Breast epithelium (tissue), 4 donors: ENCODE results near the gene CCDC15. TPM values are rescaled to one million over a fixed set of nuclear protein-coding genes. Genes with fewer than 3 reads are reported as not detected.

ENCODE experiments used
- DNase-seq, 2 donors: peaks; one replicate each; pipeline ENCODE4 v3.0.0-alpha.2; 2019; ENCODE audit warnings: low spot score in 2 of 2
- H3K27ac ChIP-seq, 2 donors: fragments of 200-600 bp; sonication (generic) in 1 of 2; one replicate each; pipeline ENCODE4 v1.5.1; 2016 to 2019; ENCODE audit warnings: mild to moderate bottlenecking in 1 of 2
- H3K27me3 ChIP-seq, 2 donors: fragments of 200-600 bp; sonication (generic) in 1 of 2; one replicate each; pipeline versions ENCODE4 v1.5.1 to v1.6.0; 2017 to 2019; ENCODE audit warnings: control low read depth in 1 of 2, mild to moderate bottlenecking in 1 of 2
- H3K36me3 ChIP-seq: fragments of 200-600 bp; one replicate; pipeline ENCODE4 v1.5.1; 2019
- H3K4me1 ChIP-seq, 2 donors: fragments of 200-600 bp; sonication (generic); one replicate each; pipeline ENCODE4 v1.5.1; 2016 to 2019; ENCODE audit warnings: control low read depth in 1 of 2
- H3K4me3 ChIP-seq, 3 donors: fragments of 200-600 bp; sonication (generic); 1 replicate in 2 of 3; 2 replicates in 1 of 3; pipeline ENCODE4 v1.5.1; 2016 to 2019; ENCODE audit warnings: mild to moderate bottlenecking in 3 of 3, moderate library complexity in 2 of 3
- H3K9me3 ChIP-seq, 2 donors: fragments of 200-600 bp; sonication (generic) in 1 of 2; one replicate each; pipeline ENCODE4 v1.5.1; 2016 to 2019; ENCODE audit warnings: control low read depth in 1 of 2
- POLR2A ChIP-seq: fragments of 450-650 bp; IDR thresholded peaks from one replicate; pipeline ENCODE4 v1.6.1; 2016; ENCODE audit warnings: antibody characterized with exemption, mild to moderate bottlenecking, moderate library complexity
- POLR2AphosphoS5 ChIP-seq, 3 donors: sonication (generic); formaldehyde crosslinking; IDR thresholded peaks; one replicate each; pipeline ENCODE4 v1.6.1; 2017; ENCODE audit warnings: antibody characterized with exemption in 3 of 3
- intact Hi-C: fragments of 100-400 bp; cut with DNase I; formaldehyde crosslinking; loops from one replicate; pipeline ENCODE4 v1.15.1; 2023; ENCODE audit warnings: low total_unique reads
- total RNA-seq, 3 donors: library from RNA; depleted of rRNA; stranded (reverse); fragments of >200 nt; gene quantifications; one replicate each; pipeline ENCODE4 v1.1.0, GENCODE V29; 2016
- TF ChIP-seq, protein P1 (sequence below), 3 donors: fragments of 450-650 bp; IDR thresholded peaks; one replicate each; pipeline ENCODE4 v1.5.1; 2016 to 2017; ENCODE audit warnings: antibody characterized with exemption in 3 of 3, mild to moderate bottlenecking in 3 of 3, moderate library complexity in 3 of 3

Gene CCDC15
- total RNA-seq, 3 donors from 2014 or later: 2.1 to 4.4 (median 2.6) TPM

DNA sequence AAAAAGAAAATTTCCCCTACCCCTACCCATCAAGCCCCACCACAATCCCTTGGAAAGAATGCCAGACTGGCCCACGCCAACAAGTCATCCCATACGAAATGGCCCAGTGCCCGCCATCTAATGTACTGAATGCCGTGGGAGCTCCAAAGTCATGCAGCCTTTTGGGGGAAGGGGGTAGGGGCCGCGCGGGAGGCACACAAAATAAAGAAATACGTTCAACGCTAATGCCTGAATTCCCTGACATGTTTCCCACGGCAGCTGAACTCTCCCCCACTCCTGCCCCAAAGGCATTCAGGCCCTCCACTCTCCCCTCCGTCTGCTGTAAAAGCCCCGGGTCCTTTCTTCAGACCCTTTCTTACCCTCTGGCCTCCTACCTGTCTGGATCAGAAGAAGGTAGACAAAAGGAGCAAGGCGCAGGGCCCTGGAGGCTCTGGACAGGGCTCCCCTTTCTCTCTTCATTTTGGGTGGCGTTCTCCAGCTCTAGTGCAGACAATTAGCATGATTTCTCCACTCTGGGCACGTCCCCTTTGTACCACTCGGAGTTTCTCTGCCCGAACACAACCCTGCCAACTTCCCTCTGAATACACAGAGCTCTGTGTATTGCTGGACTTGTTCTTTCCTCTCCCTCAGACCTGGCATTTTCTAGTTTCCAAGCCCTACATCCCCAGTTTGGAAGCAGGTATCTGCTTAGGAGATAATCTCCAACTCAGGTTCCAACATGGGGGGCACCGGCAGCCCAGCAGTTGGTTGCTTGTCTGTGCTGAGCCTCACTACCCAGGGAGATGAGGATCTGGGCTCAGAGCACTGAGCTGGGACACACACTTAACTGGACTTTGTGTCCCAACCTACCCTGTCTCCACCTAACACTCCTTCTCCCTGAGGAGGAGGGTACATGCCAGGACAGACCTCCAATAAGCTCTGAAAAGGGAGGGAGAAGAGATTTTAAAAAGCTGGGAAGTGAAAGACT lies 18.2 kb upstream of the CCDC15 start, which contains the start of gene HEPACAM:
Gene HEPACAM (minus strand): TSS at position 500 of the 967 bp plus-strand sequence. CDS start 41 bp downstream, at position 459.
- Histone ChIP-seq H3K27ac (no peak within 1 kb of the TSS), H3K36me3 (no peaks in the 10 kb centered on the region), H3K27me3 (no peaks in the 10 kb centered on the region), H3K4me3 (no peak within 1 kb of the TSS), H3K4me1 (no peaks in the 10 kb centered on the region), H3K9me3 (no peaks in the 10 kb centered on the region)
- intact Hi-C loops: no loop called here
- DNase-seq: no peak
- TF ChIP-seq, protein P1, sequence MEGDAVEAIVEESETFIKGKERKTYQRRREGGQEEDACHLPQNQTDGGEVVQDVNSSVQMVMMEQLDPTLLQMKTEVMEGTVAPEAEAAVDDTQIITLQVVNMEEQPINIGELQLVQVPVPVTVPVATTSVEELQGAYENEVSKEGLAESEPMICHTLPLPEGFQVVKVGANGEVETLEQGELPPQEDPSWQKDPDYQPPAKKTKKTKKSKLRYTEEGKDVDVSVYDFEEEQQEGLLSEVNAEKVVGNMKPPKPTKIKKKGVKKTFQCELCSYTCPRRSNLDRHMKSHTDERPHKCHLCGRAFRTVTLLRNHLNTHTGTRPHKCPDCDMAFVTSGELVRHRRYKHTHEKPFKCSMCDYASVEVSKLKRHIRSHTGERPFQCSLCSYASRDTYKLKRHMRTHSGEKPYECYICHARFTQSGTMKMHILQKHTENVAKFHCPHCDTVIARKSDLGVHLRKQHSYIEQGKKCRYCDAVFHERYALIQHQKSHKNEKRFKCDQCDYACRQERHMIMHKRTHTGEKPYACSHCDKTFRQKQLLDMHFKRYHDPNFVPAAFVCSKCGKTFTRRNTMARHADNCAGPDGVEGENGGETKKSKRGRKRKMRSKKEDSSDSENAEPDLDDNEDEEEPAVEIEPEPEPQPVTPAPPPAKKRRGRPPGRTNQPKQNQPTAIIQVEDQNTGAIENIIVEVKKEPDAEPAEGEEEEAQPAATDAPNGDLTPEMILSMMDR (IDR thresholded peaks at IDR 0.05): no peak
- TF ChIP-seq POLR2A (no peak), POLR2AphosphoS5 (IDR thresholded peaks at IDR 0.05) (no peak)

DNA sequence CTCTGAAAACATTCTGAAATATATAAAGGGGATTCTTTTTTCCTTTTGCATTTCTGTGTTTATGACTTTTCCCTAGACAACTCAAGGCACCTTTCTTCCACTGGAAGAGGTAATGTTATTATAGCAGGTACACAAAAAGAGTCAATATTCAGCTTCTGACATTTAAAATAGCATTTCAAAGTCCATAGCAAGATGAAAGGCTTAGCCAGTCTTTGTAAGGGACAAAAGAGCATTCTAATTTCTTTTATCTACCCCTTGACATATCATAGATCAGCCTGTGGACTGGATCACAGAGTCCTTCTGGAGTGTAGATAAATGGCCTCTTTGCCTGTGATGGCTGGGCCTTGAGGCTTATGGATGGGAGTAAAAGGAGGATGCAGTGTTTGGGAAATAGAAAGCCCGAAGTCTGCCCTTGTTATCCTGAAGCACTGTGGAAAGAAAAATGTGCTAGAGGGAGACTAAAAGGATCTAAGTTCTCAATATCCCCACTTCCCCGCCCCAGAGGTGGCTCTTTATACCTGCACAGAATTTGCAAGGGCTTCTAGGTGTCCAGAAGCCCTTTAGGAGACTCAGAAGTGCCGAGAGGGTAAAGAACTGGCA lies 16.6 kb upstream of the CCDC15 start:
- Histone ChIP-seq H3K36me3 (no peaks in the 10 kb centered on the region), H3K4me3 (no peak overlapping the region), H3K9me3 (no peaks in the 10 kb centered on the region), H3K4me1 (no peaks in the 10 kb centered on the region), H3K27ac (no peak overlapping the region), H3K27me3 (no peaks in the 10 kb centered on the region)
- intact Hi-C loops: no loop called here
- TF ChIP-seq, protein P1 (IDR thresholded peaks at IDR 0.05): no peak
- TF ChIP-seq POLR2AphosphoS5 (IDR thresholded peaks at IDR 0.05): no peak
- no peak for TF ChIP-seq POLR2A
- no peak for DNase-seq

DNA sequence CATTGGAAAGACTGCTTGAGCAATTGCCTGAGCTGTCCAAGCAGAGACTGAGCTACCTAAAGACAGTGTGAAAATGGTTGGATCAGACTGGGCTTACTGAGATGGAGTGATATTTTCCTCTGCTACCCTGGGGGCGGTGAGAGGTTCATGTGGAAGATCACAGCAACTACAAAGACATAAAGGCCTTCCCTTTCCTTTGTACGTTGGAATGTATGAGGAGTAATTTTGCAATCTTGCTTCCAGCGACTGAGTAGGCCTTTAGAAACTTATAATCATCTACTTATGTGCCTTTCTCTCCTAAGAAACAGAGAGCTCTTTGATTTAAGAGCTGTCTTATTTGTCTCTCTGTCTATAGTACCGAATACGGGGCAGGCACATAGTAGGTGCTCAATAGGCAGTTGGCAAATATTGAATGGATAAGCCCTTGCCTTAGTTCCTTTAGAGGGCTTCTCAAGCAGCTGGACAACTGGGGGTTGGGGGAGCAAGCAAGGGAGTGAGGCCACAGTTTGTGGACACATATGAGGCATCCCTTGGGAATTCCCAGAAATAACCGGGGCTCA lies 15.7 kb upstream of the CCDC15 start:
- Histone ChIP-seq H3K4me1 (no peaks in the 10 kb centered on the region), H3K36me3 (no peaks in the 10 kb centered on the region), H3K4me3 (no peak overlapping the region), H3K27ac (no peak overlapping the region), H3K9me3 (no peaks in the 10 kb centered on the region), H3K27me3 (no peaks in the 10 kb centered on the region)
- TF ChIP-seq POLR2AphosphoS5 (IDR thresholded peaks at IDR 0.05) (no peak), POLR2A (no peak)
- TF ChIP-seq, protein P1 (IDR thresholded peaks at IDR 0.05): no peak
- no peak for DNase-seq
- intact Hi-C loops: no loop called here

DNA sequence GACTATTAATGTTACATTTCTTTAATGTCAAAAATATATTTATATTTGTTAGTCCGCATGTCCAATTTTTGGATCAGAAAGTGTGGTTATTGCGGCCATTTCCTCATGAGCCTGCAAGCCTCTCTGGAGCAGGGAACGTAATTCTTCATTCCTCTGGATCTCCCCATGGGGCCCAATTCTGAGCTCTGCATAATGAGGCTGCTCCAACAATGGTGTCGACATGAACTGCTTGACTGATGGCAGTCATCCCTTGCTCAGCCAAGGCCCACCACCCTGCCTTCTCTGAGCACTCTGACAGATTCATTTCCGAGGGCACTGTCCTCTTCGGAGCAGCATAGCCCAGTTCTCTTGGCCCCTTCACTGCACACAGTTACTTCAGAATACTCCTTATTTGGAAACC lies 15.0 kb upstream of the CCDC15 start:
- Histone ChIP-seq H3K9me3 (no peaks in the 10 kb centered on the region), H3K4me1 (no peaks in the 10 kb centered on the region), H3K36me3 (no peaks in the 10 kb centered on the region), H3K27me3 (no peaks in the 10 kb centered on the region), H3K4me3 (no peak overlapping the region), H3K27ac (no peak overlapping the region)
- TF ChIP-seq POLR2A (no peak), POLR2AphosphoS5 (IDR thresholded peaks at IDR 0.05) (no peak)
- TF ChIP-seq, protein P1 (IDR thresholded peaks at IDR 0.05): no peak
- DNase-seq: no peak
- intact Hi-C loops: no loop called here
